GM04504 (cell line): Measurements from ENCODE around the gene PABPN1L.

Experiments used
- DNase-seq: peaks from one replicate; pipeline ENCODE4 v3.0.0-alpha.2; 2012; ENCODE audit warnings: low read depth

Gene PABPN1L

DNA sequence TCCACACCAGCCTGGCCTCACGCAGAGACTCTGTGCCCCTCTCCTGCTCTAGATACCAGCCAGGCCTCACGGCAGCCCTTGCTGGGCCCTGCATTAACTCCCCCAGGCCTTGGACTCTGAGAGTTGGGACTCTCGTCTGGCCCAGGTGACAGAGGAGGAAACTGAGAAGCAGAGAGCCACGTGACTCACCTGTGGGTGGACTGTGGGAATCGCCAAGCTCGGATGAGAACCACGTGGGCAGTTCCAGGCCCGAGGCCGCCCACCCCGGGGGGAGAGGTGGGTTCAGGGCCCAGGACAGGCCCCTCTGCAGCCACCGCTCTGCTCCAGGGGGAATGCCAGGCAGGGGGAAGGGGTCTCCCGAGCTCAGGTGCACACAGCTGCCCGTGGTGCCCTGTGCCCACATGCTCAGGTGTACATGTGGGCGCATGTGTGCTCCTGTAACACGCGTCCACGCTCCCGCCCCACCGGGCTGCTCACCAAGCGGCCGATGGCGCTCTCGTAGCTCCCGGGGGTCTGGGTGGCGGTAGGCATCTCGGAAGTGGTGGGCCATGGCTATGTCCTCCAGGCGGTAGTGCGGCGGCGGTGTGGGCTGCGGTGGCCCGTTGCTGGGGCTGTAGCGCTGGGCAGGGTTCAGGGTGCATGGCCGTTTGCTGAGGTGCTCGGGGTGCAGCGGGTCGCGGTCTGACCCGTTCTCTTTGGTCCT is 18.3 kb upstream of the PABPN1L start:
- no peak for DNase-seq

GRCh38 chr16:88883946-88884345 is 17.5 kb upstream of the PABPN1L start:
- DNase-seq = no peak

DNA sequence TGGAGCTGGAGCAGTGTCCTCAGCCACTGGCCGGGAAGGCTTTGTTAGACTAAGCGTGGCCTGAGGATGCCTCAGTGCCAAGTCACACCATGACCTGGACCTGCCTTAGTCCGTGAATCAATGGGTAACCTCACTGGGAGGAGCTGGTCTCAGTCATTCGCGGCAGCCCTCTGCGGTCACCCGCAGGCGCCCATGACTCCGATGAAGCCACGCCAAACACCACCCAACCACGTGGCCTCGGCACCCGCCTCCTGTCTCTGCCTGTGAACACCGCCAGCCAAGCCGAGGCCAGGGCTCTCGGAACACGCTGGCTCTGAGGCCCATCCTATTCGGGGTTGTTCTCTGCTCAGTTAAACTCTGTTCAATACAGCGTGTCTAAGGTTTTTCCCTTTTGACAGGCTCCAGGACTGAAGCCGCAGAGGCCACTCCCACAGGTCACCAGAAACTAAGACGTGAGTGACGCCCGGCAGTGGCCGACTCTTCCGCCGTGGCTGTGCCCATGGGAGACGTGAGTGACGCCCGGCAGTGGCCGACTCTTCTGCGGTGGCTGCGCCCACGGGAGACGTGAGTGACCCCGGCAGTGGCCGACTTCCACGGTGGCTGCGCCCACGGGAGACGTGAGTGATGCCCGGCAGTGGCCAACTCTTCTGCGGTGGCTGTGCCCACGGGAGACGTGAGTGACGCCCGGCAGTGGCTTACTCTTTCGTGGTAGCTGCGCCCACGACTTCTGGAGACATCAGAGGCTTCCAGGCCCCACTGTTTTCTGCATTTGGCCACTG is 16.8 kb upstream of the PABPN1L start:
- DNase-seq = no peak

- DNase-seq = no peak
Observed at GRCh38 chr16:88882358-88883030, 16.0 kb upstream of the PABPN1L start.

DNA sequence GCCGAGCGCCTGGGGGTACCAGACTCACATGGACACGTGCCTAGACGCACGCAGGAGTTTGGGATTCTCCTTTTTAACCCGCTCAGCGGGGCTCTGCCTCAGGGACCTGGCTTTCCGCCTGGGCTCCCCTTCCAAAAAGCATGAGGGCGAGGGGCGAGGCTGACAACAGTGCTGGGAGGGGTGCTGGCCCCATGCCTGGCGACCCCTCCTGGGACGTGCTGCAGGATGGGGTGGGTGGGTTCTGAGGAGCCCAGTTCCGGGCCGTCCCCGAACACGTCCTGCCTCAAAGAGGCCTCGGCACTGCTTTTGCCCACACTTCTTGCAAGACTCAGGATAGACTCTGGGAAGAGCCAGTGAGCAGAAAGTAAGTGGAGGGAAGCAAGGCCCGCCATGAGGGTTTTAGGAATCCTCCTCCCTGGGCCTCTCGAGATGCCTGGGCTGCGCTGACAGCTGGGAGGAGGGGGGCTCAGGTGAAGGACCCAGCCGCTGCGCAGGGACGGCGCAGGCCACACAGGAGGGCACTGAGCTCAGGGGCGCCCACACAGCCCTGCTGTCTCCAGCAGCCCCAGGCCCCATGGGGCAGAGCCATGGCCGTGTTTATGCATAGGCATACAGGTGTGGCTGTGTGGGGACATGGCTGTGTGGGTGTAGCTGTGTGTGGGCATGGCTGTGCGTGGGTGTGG is 15.4 kb upstream of the PABPN1L start:
- DNase-seq = no peak

DNA sequence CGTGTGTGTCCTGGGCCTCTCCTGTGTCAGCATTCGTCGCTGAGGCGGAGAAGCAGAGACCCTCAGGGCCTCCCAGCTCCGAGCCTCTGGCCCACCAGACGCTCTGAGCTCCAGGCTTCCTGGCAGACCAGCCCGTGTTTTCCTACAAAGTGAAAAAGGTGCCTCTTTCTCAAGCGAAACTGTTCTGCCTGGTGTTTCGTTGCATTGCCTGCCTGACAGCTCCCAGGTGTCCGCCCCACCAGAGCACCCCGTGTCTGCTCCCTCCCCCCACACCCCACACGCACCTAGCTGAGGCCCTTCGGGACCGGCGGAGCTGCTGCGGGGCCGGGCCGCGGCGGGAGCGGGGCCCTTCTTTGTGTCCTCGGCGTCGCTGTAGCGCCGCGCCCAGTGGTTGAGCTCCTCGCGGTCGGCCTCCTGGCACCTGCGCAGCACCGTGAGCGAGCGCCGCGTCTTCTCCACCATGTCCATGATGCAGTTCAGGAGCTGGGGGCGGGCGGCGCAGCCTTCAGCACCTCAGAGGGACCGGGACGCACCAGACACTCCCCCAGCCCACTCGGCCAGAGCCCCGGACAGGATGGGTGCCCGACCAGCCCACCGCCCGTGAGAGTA is 14.7 kb upstream of the PABPN1L start:
- no peak for DNase-seq

GRCh38 chr16:88880226-88881006 is 14.0 kb upstream of the PABPN1L start:
- DNase-seq = no peak

DNA sequence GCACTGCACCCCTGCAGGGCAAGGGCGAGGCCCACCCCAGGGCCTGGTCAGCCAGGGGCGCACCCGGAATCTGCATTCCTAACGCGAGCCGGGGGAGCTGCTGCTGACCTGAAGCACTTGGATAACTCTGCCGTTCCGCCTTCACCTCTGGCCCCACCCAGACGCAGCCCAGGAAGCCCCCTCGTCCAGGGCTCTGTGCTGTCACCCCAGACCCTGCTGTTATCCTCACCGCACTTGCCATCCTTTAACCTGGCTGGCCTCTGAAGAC is 13.3 kb upstream of the PABPN1L start:
- DNase-seq = no peak

DNA sequence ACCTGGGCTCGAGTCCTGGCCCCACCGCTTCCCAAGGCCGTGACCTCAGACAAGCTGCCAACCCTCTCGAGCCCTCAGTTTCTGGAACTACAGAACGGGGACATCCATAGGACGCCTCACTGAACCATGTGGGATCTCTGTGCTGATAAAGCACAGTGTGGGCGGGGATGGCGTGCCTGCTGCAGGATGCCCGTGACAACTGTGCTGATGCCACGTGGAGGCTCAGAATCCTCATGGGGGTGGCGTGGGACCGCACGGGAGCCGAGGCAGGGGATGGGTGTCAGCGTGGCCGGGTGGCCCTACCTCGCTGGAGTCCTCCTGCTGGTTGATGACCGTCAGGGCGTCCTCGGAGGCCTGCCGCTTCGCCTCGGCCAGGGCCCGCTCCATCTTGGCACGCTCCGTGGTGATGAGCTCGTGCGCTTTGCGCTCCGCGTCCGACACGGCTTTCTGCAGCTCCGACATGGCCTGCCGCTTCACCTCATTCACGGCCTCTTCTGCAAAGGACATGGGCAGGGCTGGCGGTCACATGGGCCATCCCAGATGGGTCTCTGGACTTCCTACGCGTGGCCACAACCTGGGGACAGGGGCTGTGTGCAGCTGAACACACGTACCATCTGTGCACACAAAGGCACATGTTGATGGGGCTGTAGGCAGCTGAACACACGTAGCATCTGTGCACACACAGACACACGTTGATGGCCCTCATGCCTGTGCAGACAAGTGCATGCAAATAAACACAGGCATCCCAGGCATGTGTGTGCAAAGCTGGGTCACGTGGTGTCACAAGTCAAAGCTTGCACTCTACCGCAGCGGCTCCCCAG is 12.7 kb upstream of the PABPN1L start:
- DNase-seq = no peak

DNA sequence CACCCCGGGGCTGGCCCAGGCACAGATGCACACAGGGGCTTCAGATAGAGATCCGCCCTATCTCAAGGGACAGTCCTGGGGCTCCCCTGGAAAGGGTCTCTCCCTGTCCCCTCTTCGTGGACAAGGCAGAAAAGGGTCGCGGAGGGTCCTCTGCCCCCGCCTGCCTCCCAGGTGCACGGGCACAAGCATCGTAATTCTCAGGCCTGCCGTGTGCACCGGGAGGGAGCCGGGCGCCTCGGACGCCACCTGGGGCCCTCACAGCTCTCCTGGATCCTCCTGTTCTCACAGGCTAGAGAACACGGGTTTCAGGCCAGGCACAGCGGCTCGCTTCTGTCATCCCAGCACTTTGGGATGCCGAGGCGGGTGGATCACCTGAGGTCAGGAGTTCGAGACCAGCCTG is 11.9 kb upstream of the PABPN1L start:
- no peak for DNase-seq

DNA sequence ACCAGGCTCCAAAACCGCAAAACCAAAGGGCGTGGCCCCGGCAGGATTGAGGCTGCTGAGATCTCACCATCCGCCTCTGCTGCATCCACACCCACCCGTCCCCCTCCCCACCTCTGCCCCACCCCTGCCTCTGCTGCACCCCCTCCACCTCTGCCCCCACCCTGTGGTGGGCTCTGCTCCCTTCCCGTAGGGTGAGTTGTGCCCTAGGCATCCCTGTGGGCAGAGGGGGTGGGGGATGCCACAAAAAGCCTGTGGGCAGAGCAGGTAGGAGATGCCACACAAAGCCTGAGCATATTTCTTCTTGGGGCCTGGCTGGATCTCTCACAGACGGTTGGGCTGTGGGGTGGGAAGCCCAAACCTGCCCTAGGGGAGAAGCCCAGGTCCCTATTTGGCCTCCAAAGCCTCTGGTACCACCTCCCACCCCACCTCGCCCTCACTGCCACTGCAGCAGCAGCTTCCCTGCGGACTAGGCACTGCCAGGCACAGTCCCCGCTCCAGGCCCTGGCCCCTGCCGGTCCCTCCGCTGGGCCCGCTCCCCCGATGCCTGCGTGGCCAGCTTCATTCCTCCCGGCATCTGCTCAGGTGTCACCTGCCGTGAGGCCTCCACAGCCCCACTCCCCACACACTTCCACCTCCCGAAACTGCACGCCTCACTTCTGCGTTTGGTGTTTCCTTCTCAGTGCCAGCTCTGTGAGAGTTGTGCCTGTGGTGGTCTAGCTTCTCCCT is 11.3 kb upstream of the PABPN1L start:
- no peak for DNase-seq

- no peak for DNase-seq
Observed at GRCh38 chr16:88876942-88877526, 10.6 kb upstream of the PABPN1L start.

DNA sequence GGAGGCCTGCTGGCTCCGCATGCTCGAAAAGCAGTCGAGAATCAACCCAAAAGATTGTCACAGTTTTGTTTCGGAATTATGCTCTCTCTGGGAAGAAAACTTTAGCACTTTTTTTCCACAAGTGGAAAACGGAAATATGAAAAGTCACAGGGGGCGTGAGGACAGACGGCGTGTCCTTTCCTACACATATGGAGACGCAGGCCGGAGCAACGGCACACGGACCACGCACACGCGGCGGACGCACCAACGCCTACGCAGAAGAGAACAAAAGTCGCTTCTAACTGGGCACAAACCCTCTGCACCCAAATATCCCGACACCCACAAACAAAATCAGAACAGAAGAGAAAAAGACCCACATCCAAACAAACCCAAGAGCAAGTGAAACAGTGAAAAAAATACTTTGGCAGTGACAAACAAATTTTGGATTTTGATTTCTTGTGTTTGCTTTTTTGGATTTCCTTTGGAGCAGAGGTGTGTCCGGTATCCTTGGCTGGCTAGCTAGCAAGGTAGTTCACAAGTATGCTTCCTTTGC is 9.3 kb upstream of the PABPN1L start:
- no peak for DNase-seq

DNA sequence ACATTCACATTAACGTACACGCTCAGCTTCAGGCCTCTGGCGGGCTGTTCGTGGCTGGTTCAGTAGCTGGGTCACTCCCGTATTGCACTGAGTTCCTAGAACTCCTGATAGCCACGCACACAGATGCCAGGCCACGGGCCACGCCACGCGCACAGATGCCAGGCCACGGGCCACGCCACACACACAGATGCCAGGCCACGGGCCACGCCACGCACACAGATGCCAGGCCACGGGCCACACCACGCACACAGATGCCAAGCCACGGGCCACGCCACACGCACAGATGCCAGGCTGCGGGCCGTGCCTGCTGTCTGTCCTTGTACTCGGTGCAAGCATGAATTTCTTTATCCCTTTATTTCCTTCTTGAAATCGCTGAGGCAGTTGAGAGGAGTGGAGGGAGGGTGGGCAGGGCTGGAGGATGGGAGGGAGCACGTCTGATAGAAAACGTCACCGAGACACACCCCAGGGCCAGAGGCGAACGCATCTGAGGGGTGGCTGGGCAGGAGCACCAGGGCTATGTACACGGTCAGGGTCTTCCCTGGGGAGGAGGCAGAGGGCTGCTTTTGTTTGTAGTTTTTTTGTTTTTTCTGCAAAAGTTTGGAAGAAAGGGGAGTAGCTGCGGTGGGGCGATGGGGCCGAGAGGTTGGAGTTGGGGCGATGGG is 8.6 kb upstream of the PABPN1L start:
- no peak for DNase-seq

DNA sequence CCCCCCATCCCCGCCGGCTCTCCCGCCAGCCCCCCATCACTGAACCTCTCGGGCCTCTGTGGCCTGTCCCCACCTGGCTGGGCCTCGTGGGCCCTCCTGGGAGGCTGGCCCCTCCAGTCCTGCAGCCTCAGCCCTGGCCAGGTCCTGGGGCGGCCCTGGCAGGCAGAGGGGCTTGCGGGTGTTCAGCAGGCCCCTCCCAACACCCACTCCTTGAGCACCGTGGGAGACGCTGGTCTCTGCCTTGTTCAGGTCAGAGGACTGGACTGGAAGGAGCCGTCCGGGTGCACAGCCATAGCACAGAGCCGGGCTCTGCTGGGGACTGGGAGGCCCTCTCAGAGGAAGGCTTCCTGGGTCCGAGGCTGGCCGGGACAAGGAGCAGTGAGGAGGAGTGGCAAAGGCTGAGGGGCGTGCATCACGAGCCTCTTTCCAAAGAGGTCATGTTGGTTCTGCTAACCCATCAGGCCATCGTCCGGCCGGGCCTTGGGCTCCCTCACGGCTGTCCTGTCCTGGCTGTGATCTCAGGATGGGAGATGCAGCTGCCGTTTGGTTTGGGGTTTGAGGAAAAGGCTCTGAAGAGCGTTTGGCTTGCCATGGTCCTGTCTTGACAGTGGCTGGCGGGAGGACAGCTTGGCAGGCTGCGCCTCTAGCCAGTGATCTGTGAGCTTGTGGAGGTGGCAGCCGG is 6.3 kb upstream of the PABPN1L start:
- no peak for DNase-seq

GRCh38 chr16:88871730-88872416 is 5.4 kb upstream of the PABPN1L start:
- no peak for DNase-seq

DNA sequence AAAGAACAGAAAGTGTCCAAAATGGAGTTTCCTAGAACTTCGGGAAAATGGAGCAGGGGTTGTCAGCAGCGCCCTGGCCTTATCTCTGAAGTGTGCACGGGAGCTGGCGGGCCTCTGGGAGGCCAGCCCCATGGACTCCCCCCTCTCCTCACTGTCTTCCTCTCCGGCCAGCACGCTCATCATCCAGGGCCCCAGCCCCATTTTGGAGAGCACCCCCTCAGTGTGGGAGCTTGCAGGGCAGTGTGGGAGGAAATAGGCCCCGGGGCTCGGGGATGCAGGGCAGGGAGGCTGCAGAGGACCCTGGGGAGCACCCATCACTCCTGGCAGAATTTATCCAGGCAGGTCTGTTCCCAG is 4.9 kb upstream of the PABPN1L start:
- no peak for DNase-seq
